Pancreas (tissue), 10 donors: Measurements from ENCODE around the gene MROH2A. TPM values are rescaled to one million over a fixed set of nuclear protein-coding genes. Genes with fewer than 3 reads are reported as not detected.

Experiments
- ATAC-seq, 4 donors: fragments of 200-7000 bp; cut with Tn5 transposase; one replicate each; pipeline versions ENCODE4 v1.8.0 to v1.9.1; 2020; ENCODE audit warnings: mild to moderate bottlenecking in 4 of 4, moderate library complexity in 4 of 4
- DNase-seq, 6 donors: peaks; one replicate each; pipeline ENCODE4 v3.0.0-alpha.2; 2020
- FAIRE-seq: peaks from 2 replicates; lab custom pipeline; 2012; peaks lifted over from hg19 to GRCh38; lab: Jason Lieb, UNC
- H3K27ac ChIP-seq, 4 donors: fragments of 200-600 bp; sonication (generic); 1 replicate in 3 of 4; 2 replicates in 1 of 4; pipeline versions ENCODE4 v1.5.0 to v1.8.0; 2020
- H3K27me3 ChIP-seq, 4 donors: fragments of 200-600 bp; one replicate each; pipeline ENCODE4 v1.8.0; 2021
- H3K36me3 ChIP-seq, 3 donors: fragments of 200-600 bp; sonication (generic) in 1 of 3; one replicate each; pipeline versions ENCODE4 v1.5.0 to v1.8.0; 2020 to 2021
- H3K4me1 ChIP-seq, 3 donors: fragments of 200-600 bp; one replicate each; pipeline ENCODE4 v1.8.0; 2021
- H3K4me3 ChIP-seq, 4 donors: fragments of 200-600 bp; sonication (generic) in 2 of 4; one replicate each; pipeline versions ENCODE4 v1.5.0 to v1.8.0; 2020 to 2021
- H3K9me3 ChIP-seq, 4 donors: fragments of 200-600 bp; one replicate each; pipeline ENCODE4 v1.8.0; 2021
- CTCF ChIP-seq, 4 donors: fragments of 200-600 bp; sonication (generic) in 3 of 4; IDR thresholded peaks; one replicate each; pipeline versions ENCODE4 v1.5.0 to v1.8.0; 2021; ENCODE audit warnings: antibody characterized with exemption in 4 of 4
- WGBS, 2 donors: extraction: QIAGEN DNeasy Blood & Tissue Kit; methylation state at CpG; one replicate each; pipeline ENCODE4 v1.1.7; 2013; 5-methylcytosine and 5-hydroxymethylcytosine counted together
- intact Hi-C, 3 donors: fragments of 100-400 bp; cut with DNase I; formaldehyde crosslinking; loops; one replicate each; pipeline versions ENCODE4 v1.11.1 to v1.14.2; 2022
- polyA plus RNA-seq, 2 donors: library from polyadenylated mRNA; stranded (reverse); fragments of 200-250 nt; gene quantifications; one replicate each; pipeline ENCODE4 v1.2.3, GENCODE V29; 2013
- total RNA-seq, 6 donors: library from RNA; stranded (reverse); fragmentation: NEBNext Ultra II Directional in 4 of 6; extraction: Animal tissue kit (Norgen Biotek cat#: 25700) in 4 of 6; gene quantifications; one replicate each; pipeline versions ENCODE4 v1.2.1 to v1.2.4, GENCODE V29; 2021 to 2023
- donor health status: healthy with polysubstance abuse.
- donor health status: DM: no; HTN: no; CAD: no; lungs with moderate emphysema.
- donor health status: DM: no; HTN: no; CAD: no.
- donor health status: control.
- donor health status: control.
- donor health status: Bipolar disorder and iron deficiency.
- donor health status: DM: yes; HTN: yes; CAD: no.
- donor health status: DM: no; HTN: no; CAD: no.
- donor health status: DM: no; HTN: no; CAD: no.
- donor health status: DM: yes; HTN: yes; CAD: no.

Gene MROH2A
- total and polyA plus RNA-seq, 8 donors = not detected

- ATAC-seq = no peak
- no peak overlapping the region for H3K4me3 ChIP-seq
- no peaks in the 10 kb centered on the region for H3K4me1 ChIP-seq
- no peak overlapping the region for H3K27ac ChIP-seq
- H3K9me3 ChIP-seq = no peaks in the 10 kb centered on the region
- WGBS, 2 donors = 72 to 81% methylated on average over 4 of the region's 4 CpGs
- FAIRE-seq = no peak
- TF ChIP-seq CTCF (IDR thresholded peaks at IDR 0.05) = no peak
- no peaks in the 10 kb centered on the region for H3K36me3 ChIP-seq
- intact Hi-C loops = no loop called here
- no peak for DNase-seq
- no peaks in the 10 kb centered on the region for H3K27me3 ChIP-seq
These were observed 1.6 kb downstream of the MROH2A start for GRCh38 chr2:233779722-233780121.

- H3K27me3 ChIP-seq = no peaks in the 10 kb centered on the region
- 71 to 83% methylated on average over 4 of the region's 4 CpGs for WGBS, 2 donors
- H3K27ac ChIP-seq = no peak overlapping the region
- ATAC-seq (no peak), FAIRE-seq (no peak), DNase-seq (no peak)
- H3K36me3 ChIP-seq = no peaks in the 10 kb centered on the region
- H3K4me3 ChIP-seq = no peak overlapping the region
- intact Hi-C loops = no loop called here
- no peak for TF ChIP-seq CTCF (IDR thresholded peaks at IDR 0.05)
- H3K9me3 ChIP-seq = no peaks in the 10 kb centered on the region
- H3K4me1 ChIP-seq = no peaks in the 10 kb centered on the region
These were observed 2.6 kb downstream of the MROH2A start for GRCh38 chr2:233780771-233781170.

DNA sequence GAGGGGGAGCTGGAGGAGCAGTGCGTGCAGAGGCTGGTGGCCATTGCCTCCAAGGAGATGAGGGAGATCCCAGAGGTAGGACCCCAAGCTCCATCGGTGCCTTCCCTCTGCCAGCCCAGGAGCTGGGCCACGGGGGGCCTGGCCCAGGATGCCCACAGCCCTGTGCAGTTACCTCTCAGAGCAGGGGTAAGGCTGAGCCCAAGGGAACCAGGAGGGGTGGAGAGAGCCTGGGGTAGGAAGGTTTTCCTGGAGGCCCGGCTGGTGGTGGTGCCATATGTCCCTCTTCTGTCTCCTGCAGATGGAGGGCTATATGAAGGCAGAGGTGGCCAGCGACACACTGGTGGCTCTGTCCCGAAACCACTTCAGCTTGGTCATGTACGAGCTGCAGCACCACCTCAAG, 11.4 kb downstream of the MROH2A start:
- no peak for ATAC-seq
- no peak for DNase-seq
- Histone ChIP-seq H3K4me3 (no peak overlapping the region), H3K9me3 (no peaks in the 10 kb centered on the region), H3K4me1 (no peaks in the 10 kb centered on the region), H3K27me3 (no peaks in the 10 kb centered on the region), H3K27ac (no peak overlapping the region), H3K36me3 (no peaks in the 10 kb centered on the region)
- 85 to 89% methylated on average over 7 of the region's 7 CpGs for WGBS, 2 donors
- intact Hi-C loops = no loop called here
- TF ChIP-seq CTCF (IDR thresholded peaks at IDR 0.05) = no peak
- no peak for FAIRE-seq

GRCh38 chr2:233791151-233791882, 13.2 kb downstream of the MROH2A start:
- no peak overlapping the region for H3K27ac ChIP-seq
- intact Hi-C loops = no loop called here
- H3K36me3 ChIP-seq = no peaks in the 10 kb centered on the region
- no peak overlapping the region for H3K4me3 ChIP-seq
- FAIRE-seq (no peak), DNase-seq (no peak), ATAC-seq (no peak)
- 68 to 72% methylated on average over 18 of the region's 18 CpGs for WGBS, 2 donors
- TF ChIP-seq CTCF (IDR thresholded peaks at IDR 0.05) = no peak
- no peaks in the 10 kb centered on the region for H3K9me3 ChIP-seq
- no peaks in the 10 kb centered on the region for H3K27me3 ChIP-seq
- no peaks in the 10 kb centered on the region for H3K4me1 ChIP-seq

DNA sequence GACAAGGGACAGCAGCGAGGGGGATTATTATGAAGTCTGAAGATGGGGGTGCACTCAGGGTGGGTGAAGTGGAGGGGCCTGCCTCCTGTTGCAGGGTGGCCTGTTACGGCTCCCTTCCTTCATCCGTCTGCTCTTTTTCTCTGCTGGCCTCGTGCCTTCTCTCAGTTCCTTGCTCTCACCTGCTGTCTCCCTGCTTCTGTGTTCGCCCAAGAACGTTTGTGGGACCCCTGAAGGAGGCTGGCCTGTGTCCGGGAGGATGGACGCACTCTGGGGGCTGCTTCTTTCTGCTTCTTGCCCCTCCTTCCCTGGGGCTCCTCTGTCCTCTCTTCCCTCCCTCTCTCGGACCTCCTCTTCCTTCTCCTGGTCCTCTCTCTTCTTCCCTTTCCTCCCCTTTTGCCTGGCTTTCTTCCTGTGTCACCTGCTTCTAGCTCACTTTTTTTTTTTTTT, 13.8 kb downstream of the MROH2A start:
- no peak for DNase-seq
- H3K27me3 ChIP-seq = no peaks in the 10 kb centered on the region
- FAIRE-seq = no peak
- no peak for ATAC-seq
- intact Hi-C loops = no loop called here
- H3K4me1 ChIP-seq = no peaks in the 10 kb centered on the region
- no peak for TF ChIP-seq CTCF (IDR thresholded peaks at IDR 0.05)
- no peak overlapping the region for H3K27ac ChIP-seq
- 60% methylated on average over 8 to 9 of the region's 9 CpGs for WGBS, 2 donors
- H3K36me3 ChIP-seq = no peaks in the 10 kb centered on the region
- H3K9me3 ChIP-seq = no peaks in the 10 kb centered on the region
- no peak overlapping the region for H3K4me3 ChIP-seq
